Measurements from ENCODE around the gene TMEM178A.
A peak's percentile ranks its signal among the peaks of the same experiment; 100 is the strongest.

The TMEM178A gene

DNA sequence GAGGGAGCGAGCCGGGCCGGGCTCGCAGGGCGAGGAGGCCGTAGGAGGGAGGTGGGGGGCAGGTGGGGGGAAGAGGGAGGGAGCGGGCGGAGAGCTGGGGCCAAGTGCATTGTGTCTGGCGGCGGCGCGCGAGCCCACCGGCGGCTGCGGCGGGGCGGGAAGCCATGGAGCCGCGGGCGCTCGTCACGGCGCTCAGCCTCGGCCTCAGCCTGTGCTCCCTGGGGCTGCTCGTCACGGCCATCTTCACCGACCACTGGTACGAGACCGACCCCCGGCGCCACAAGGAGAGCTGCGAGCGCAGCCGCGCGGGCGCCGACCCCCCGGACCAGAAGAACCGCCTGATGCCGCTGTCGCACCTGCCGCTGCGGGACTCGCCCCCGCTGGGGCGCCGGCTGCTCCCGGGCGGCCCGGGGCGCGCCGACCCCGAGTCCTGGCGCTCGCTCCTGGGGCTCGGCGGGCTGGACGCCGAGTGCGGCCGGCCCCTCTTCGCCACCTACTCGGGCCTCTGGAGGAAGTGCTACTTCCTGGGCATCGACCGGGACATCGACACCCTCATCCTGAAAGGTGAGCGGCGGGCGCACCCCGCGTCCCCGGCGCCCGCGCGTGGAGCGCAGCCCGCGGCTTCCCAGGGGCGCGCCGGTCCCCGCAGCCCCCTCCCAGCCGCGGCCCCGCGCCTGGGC lies at the start of gene TMEM178A:
Gene TMEM178A (plus strand): TSS at position 107 of the 680 bp plus-strand sequence. CDS start 58 bp downstream, at position 165.
- TF ChIP-seq, protein P1, sequence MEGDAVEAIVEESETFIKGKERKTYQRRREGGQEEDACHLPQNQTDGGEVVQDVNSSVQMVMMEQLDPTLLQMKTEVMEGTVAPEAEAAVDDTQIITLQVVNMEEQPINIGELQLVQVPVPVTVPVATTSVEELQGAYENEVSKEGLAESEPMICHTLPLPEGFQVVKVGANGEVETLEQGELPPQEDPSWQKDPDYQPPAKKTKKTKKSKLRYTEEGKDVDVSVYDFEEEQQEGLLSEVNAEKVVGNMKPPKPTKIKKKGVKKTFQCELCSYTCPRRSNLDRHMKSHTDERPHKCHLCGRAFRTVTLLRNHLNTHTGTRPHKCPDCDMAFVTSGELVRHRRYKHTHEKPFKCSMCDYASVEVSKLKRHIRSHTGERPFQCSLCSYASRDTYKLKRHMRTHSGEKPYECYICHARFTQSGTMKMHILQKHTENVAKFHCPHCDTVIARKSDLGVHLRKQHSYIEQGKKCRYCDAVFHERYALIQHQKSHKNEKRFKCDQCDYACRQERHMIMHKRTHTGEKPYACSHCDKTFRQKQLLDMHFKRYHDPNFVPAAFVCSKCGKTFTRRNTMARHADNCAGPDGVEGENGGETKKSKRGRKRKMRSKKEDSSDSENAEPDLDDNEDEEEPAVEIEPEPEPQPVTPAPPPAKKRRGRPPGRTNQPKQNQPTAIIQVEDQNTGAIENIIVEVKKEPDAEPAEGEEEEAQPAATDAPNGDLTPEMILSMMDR (conservative IDR thresholded peaks at IDR 0.05; ENCODE audit: control insufficient read depth, insufficient read depth, low read depth, low read length), result no peak
- DNase-seq (ENCODE audit: low read depth), result no peak
- H3K4me3 ChIP-seq (ENCODE audit: control insufficient read depth, low read depth, low read length), result peak within 1 kb of the TSS; percentile 23

DNA sequence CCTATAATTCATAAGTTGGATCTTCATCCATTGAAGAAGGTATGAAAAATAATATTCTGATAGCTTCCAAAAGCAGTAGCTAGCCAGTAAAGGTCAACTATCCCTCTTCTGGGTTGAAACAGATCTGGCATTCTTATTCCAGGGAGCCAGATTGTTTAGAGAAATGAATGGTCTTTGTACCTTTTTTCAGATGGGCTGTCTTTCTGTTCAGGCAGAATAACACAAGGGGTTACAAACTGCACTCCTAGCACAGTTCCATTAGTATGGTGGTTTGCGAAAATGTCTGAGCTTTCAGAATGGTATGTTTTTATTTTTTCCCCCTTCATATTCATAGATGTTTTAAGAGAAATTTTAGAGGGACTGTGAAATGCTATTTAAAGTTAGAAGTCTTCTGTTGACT lies 47.5 kb upstream of the TMEM178A start:
- H3K4me3 ChIP-seq (ENCODE audit: control insufficient read depth, low read depth, low read length), result no peak overlapping the region
- DNase-seq (ENCODE audit: low read depth), result no peak
- TF ChIP-seq, protein P1 (conservative IDR thresholded peaks at IDR 0.05; ENCODE audit: control insufficient read depth, insufficient read depth, low read depth, low read length), result no peak

DNA sequence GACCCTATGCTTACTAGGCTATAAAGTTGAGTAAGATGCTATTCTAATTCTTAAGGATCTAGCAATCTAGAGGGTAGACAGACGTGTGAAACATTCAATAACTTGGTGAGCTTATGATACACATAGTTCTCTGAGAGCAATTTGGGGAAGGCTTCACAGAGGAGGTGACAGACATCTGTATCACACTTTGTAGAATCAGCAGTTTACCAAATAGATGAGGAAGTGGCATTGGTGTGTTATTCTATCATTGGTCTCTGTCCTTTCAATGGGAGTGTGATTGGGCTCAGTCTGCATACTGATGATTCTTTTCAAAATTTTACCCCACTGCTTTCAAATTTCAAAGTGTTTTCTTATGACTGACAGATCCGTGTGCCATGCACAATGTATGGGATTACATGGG lies 47.0 kb upstream of the TMEM178A start:
- TF ChIP-seq, protein P1 (conservative IDR thresholded peaks at IDR 0.05; ENCODE audit: control insufficient read depth, insufficient read depth, low read depth, low read length), result no peak
- H3K4me3 ChIP-seq (ENCODE audit: control insufficient read depth, low read depth, low read length), result no peak overlapping the region
- no peak for DNase-seq (ENCODE audit: low read depth)

DNA sequence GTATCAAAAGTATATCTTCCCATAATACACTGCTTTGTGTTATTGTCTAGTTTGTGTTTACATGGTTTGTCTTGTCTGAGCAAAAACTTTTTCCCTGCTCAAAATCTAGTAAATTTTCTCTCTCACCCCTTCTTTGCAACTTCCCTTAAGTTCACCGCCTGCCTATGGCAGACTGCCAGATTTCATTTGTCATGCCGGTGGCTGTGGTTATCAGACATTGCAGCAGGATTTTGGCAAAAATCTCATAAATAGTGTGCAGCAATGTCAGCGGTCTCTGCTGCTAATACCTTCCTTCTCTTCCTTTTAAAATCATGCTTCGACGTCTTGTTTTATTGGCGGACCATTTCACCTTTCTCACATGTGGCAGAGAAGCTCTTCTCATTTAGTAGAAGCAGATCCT lies 45.6 kb upstream of the TMEM178A start:
- TF ChIP-seq, protein P1 (conservative IDR thresholded peaks at IDR 0.05; ENCODE audit: control insufficient read depth, insufficient read depth, low read depth, low read length), result no peak
- peak; percentile 89 for DNase-seq (ENCODE audit: low read depth)
- no peak overlapping the region for H3K4me3 ChIP-seq (ENCODE audit: control insufficient read depth, low read depth, low read length)

DNA sequence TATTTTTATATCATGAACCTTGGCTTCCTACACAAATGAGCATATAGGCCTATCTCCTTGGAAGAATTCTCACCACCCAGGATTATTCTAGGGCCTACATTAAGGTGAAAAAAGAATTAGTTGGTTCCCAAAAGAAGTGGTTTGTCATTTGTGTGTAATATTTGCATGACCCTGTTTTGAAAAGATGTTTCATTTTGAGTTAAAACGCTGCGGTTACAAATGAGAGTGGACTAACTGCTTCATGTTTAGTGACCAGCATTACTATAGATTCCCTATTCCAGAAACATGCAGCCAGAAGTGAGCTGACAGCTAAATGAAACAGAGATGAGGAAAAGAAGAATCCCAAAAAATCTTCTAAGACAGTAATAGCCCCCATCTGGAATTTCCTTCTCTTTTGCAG lies 44.1 kb upstream of the TMEM178A start:
- no peak overlapping the region for H3K4me3 ChIP-seq (ENCODE audit: control insufficient read depth, low read depth, low read length)
- DNase-seq (ENCODE audit: low read depth), result no peak
- TF ChIP-seq, protein P1 (conservative IDR thresholded peaks at IDR 0.05; ENCODE audit: control insufficient read depth, insufficient read depth, low read depth, low read length), result no peak

DNA sequence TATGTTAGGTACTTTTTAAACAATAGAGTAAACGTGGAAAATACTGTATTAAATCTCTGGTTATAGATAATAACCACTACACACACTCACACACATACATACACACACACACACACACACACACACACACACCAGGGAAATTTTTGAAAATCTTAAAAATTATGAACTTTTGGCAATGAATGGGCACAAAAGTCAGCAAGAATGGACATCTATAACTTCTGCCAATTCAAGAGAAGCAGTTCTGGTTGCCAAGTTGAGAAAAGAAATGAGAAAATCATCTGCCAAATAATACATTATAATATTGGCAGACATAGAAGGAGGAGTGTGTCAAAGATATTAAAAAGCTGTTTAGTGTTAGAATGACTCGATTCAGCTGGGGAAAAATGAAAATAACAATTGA lies 42.9 kb upstream of the TMEM178A start:
- TF ChIP-seq, protein P1 (conservative IDR thresholded peaks at IDR 0.05; ENCODE audit: control insufficient read depth, insufficient read depth, low read depth, low read length), result no peak
- H3K4me3 ChIP-seq (ENCODE audit: control insufficient read depth, low read depth, low read length), result no peak overlapping the region
- DNase-seq (ENCODE audit: low read depth), result no peak

Data from fibroblast of mammary gland (primary cell).